Mesendoderm (in vitro differentiated cells): ENCODE measurements around the gene KRT81.

Experiments used
- DNase-seq: peaks from one replicate; pipeline ENCODE4 v3.0.0; 2013
- H2AK5ac ChIP-seq: 2 replicates; pipeline ENCODE4 v1.6.1; 2013; ENCODE audit warnings: low read length, inconsistent platforms
- H2BK120ac ChIP-seq: 2 replicates; pipeline ENCODE4 v1.6.1; 2013; ENCODE audit warnings: low read depth, mild to moderate bottlenecking, low read length, moderate library complexity, mixed read lengths
- H2BK15ac ChIP-seq: replicated peaks from 2 replicates; pipeline ENCODE4 v1.6.1; 2013; ENCODE audit warnings: low read depth, mild to moderate bottlenecking, moderate library complexity
- H2BK5ac ChIP-seq: 2 replicates; pipeline ENCODE4 v1.6.1; 2013; ENCODE audit warnings: low read length, inconsistent platforms
- H3K18ac ChIP-seq: 2 replicates; pipeline ENCODE4 v1.6.1; 2013; ENCODE audit warnings: mild to moderate bottlenecking, low read length, mixed read lengths
- H3K23ac ChIP-seq: one replicate; pipeline ENCODE4 v1.6.1; 2013; ENCODE audit warnings: low read length
- H3K27ac ChIP-seq: 2 replicates; pipeline ENCODE4 v1.5.1; 2013; ENCODE audit warnings: low read depth, mild to moderate bottlenecking, inconsistent platforms, low read length, moderate library complexity
- H3K27me3 ChIP-seq: 2 replicates; pipeline ENCODE4 v1.6.1; 2013; ENCODE audit warnings: low read length, control low read depth, mild to moderate bottlenecking, inconsistent platforms; ENCODE audit not compliant: insufficient read depth, poor library complexity
- H3K36me3 ChIP-seq: 2 replicates; pipeline ENCODE4 v1.6.1; 2013; ENCODE audit warnings: low read length, inconsistent platforms; ENCODE audit not compliant: control insufficient read depth, insufficient read depth
- H3K4ac ChIP-seq: one replicate; pipeline ENCODE4 v1.6.1; 2013; ENCODE audit warnings: low read depth, mild to moderate bottlenecking, low read length, moderate library complexity
- H3K4me1 ChIP-seq: 2 replicates; pipeline ENCODE4 v1.6.1; 2013; ENCODE audit warnings: low read depth, low read length, inconsistent platforms; ENCODE audit not compliant: control insufficient read depth
- H3K4me2 ChIP-seq: 2 replicates; pipeline ENCODE4 v1.6.1; 2013; ENCODE audit warnings: low read length
- H3K4me3 ChIP-seq: 2 replicates; pipeline ENCODE4 v1.5.1; 2013; ENCODE audit warnings: mild to moderate bottlenecking, low read length
- H3K56ac ChIP-seq: one replicate; pipeline ENCODE4 v1.6.1; 2013; ENCODE audit warnings: low read length
- H3K79me1 ChIP-seq: 2 replicates; pipeline ENCODE4 v1.6.1; 2013; ENCODE audit warnings: low read length, inconsistent platforms
- H3K79me2 ChIP-seq: 2 replicates; pipeline ENCODE4 v1.6.1; 2013; ENCODE audit warnings: mild to moderate bottlenecking, low read length; ENCODE audit not compliant: control insufficient read depth, insufficient read depth
- H3K9ac ChIP-seq: 2 replicates; pipeline ENCODE4 v1.6.1; 2013; ENCODE audit warnings: low read length, inconsistent platforms
- H4K5ac ChIP-seq: one replicate; pipeline ENCODE4 v1.6.1; 2013; ENCODE audit warnings: low read length
- H4K8ac ChIP-seq: one replicate; pipeline ENCODE4 v1.6.1; 2013; ENCODE audit warnings: low read depth, mild to moderate bottlenecking, control low read depth, low read length, moderate library complexity
- WGBS: extraction: QIAGEN DNeasy Blood & Tissue Kit; methylation state at CpG from one replicate; pipeline ENCODE4 v1.1.7; 2013; ENCODE audit warnings: low lambda C conversion rate, missing lambda C conversion rate; ENCODE audit not compliant: insufficient coverage; ENCODE audit errors: extremely low coverage; 5-methylcytosine and 5-hydroxymethylcytosine counted together

KRT81 gene

GRCh38 chr12:52263761-52264434 lies 27.4 kb downstream of the KRT81 start:
- Histone ChIP-seq H3K79me2 (no peaks in the 10 kb centered on the region), H2BK15ac (no peak overlapping the region), H3K56ac (no peak overlapping the region), H3K9ac (no peak overlapping the region), H2AK5ac (no peak overlapping the region), H4K5ac (no peak overlapping the region), H3K4me1 (no peaks in the 10 kb centered on the region), H3K4me3 (no peak overlapping the region), H2BK120ac (no peak overlapping the region), H3K27ac (no peak overlapping the region), H3K4ac (no peak overlapping the region), H3K18ac (no peak overlapping the region), H3K23ac (no peak overlapping the region), H3K36me3 (no peaks in the 10 kb centered on the region), H4K8ac (no peak overlapping the region), H3K4me2 (no peak overlapping the region), H3K79me1 (no peaks in the 10 kb centered on the region), H3K27me3 (peaks cover 3% of the 10 kb centered on the region), H2BK5ac (no peak overlapping the region)
- WGBS, result no CpG with 5 or more reads among the region's 7 CpGs
- no peak for DNase-seq

DNA sequence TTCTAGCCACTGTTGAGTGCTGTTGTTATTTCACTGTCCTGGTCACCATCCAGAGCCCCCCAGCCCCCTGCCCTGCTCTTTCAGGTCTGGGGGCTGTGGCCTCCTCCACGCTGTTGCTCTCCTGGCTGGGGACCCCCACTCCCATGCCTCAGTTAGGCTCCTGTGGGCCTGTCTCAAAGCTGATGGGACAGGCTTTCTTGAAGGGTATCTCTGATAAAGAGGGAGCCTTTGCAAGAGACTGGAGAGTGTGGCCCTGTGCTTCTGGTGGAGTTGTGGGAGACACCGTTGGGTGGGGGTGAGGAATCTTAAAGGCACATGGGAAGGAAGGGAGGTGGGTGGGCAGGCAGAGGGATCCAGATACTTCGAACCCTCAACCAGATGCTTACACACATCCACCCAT lies 29.0 kb downstream of the KRT81 start:
- Histone ChIP-seq H3K36me3 (no peaks in the 10 kb centered on the region), H3K23ac (no peak overlapping the region), H2AK5ac (no peak overlapping the region), H3K4me3 (no peak overlapping the region), H2BK5ac (no peak overlapping the region), H3K27me3 (peaks cover 8% of the 10 kb centered on the region), H3K4me1 (no peaks in the 10 kb centered on the region), H4K8ac (no peak overlapping the region), H3K18ac (no peak overlapping the region), H3K4ac (no peak overlapping the region), H3K9ac (no peak overlapping the region), H2BK120ac (no peak overlapping the region), H3K79me1 (no peaks in the 10 kb centered on the region), H3K79me2 (no peaks in the 10 kb centered on the region), H3K4me2 (no peak overlapping the region), H4K5ac (no peak overlapping the region), H2BK15ac (no peak overlapping the region), H3K27ac (no peak overlapping the region), H3K56ac (no peak overlapping the region)
- no CpG with 5 or more reads among the region's 3 CpGs for WGBS
- no peak for DNase-seq

GRCh38 chr12:52261208-52261484 lies 30.2 kb downstream of the KRT81 start:
- no peak overlapping the region for H3K56ac ChIP-seq
- no peaks in the 10 kb centered on the region for H3K79me1 ChIP-seq
- H2BK5ac ChIP-seq, result no peak overlapping the region
- H3K18ac ChIP-seq, result no peak overlapping the region
- no peak overlapping the region for H3K9ac ChIP-seq
- no peak overlapping the region for H3K4ac ChIP-seq
- H2AK5ac ChIP-seq, result no peak overlapping the region
- H3K27me3 ChIP-seq, result peaks cover 10% of the 10 kb centered on the region
- no peak overlapping the region for H3K23ac ChIP-seq
- DNase-seq, result no peak
- H3K27ac ChIP-seq, result no peak overlapping the region
- no peak overlapping the region for H4K5ac ChIP-seq
- no peaks in the 10 kb centered on the region for H3K79me2 ChIP-seq
- no peaks in the 10 kb centered on the region for H3K4me1 ChIP-seq
- no peaks in the 10 kb centered on the region for H3K36me3 ChIP-seq
- no peak overlapping the region for H3K4me3 ChIP-seq
- no peak overlapping the region for H2BK15ac ChIP-seq
- H4K8ac ChIP-seq, result no peak overlapping the region
- H2BK120ac ChIP-seq, result no peak overlapping the region
- H3K4me2 ChIP-seq, result no peak overlapping the region
- no CpG with 5 or more reads among the region's 1 CpG for WGBS

DNA sequence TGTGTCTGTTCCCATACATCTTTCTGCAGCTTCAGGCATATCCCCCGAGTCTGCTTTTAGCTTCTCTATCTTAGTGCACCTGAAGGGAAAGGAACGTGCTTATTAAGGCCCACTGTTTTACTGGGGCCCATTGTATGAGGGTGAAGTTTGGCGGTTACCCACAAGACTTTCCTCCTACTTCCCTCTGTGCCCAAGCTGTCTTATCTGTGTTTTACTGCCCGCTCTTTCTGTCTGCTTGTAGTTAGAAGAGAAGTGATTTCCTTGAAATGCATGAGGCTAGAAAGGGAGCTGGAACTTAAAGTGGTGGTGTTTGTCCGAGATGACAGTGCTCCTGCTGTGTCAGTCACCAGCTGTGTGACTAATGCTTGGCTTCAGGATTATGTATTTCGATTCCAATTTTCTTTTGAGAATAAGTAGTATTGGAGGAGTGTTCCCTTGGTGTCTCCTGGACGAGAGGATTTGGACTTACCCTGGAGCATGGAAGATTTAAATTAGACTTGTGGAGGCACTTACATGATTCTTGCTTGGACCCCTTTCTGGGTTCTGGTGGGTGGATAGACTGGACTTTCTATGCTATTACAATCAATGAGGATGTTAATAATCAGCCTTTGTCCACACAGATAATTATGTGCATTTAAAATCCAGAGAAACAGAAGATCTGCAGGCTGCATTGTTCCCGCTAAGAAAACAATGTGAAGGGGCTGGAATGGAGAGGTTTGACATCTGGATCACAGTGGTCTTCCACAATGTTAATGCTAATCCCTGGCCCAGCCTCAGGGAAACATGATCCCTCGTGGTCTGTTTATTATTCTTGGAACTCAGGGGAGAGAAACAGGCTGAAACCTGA lies 30.8 kb downstream of the KRT81 start:
- H3K4ac ChIP-seq, result no peak overlapping the region
- DNase-seq, result no peak

GRCh38 chr12:52259657-52260243 lies 31.6 kb downstream of the KRT81 start:
- Histone ChIP-seq H3K36me3 (no peaks in the 10 kb centered on the region), H2BK15ac (no peak overlapping the region), H3K27me3 (peaks cover 10% of the 10 kb centered on the region), H3K4me1 (no peaks in the 10 kb centered on the region), H3K27ac (no peak overlapping the region), H4K8ac (no peak overlapping the region), H2BK5ac (no peak overlapping the region), H3K79me1 (no peaks in the 10 kb centered on the region), H3K4me2 (no peak overlapping the region), H3K79me2 (no peaks in the 10 kb centered on the region), H2BK120ac (no peak overlapping the region), H3K4ac (no peak overlapping the region), H2AK5ac (no peak overlapping the region), H3K4me3 (no peak overlapping the region), H3K23ac (no peak overlapping the region), H3K9ac (no peak overlapping the region), H3K56ac (no peak overlapping the region), H3K18ac (no peak overlapping the region), H4K5ac (no peak overlapping the region)
- no peak for DNase-seq
- no CpG with 5 or more reads among the region's 6 CpGs for WGBS

More for the DNA sequence above, 30.8 kb downstream of the KRT81 start:
- Histone ChIP-seq H3K23ac (no peak overlapping the region), H3K79me1 (no peaks in the 10 kb centered on the region), H3K79me2 (no peaks in the 10 kb centered on the region), H3K27ac (no peak overlapping the region), H3K18ac (no peak overlapping the region), H3K36me3 (no peaks in the 10 kb centered on the region), H3K4me3 (no peak overlapping the region), H3K4me2 (no peak overlapping the region), H3K9ac (no peak overlapping the region), H2BK5ac (no peak overlapping the region), H2BK15ac (no peak overlapping the region), H3K27me3 (peaks cover 10% of the 10 kb centered on the region), H3K56ac (no peak overlapping the region), H4K5ac (no peak overlapping the region), H3K4me1 (no peaks in the 10 kb centered on the region), H2AK5ac (no peak overlapping the region), H2BK120ac (no peak overlapping the region), H4K8ac (no peak overlapping the region)
- no CpG with 5 or more reads among the region's 9 CpGs for WGBS
